Stimulated activated CD4-positive, alpha-beta T cell treated with anti-CD3 and anti-CD28 coated beads, Interleukin-2, amount 100 ng/mL, for 48 hours (primary cell): ENCODE measurements around the gene SLC17A9.
"Not testable (repeated sequence)": the region's sequence is repeated elsewhere in the genome, so short reads cannot be mapped to it uniquely, and the experiment has no call there.

ENCODE experiments used
- DNase-seq, 2 donors: peaks; one replicate each; pipeline ENCODE4 v3.0.0-alpha.2; 2020

SLC17A9 gene

DNA sequence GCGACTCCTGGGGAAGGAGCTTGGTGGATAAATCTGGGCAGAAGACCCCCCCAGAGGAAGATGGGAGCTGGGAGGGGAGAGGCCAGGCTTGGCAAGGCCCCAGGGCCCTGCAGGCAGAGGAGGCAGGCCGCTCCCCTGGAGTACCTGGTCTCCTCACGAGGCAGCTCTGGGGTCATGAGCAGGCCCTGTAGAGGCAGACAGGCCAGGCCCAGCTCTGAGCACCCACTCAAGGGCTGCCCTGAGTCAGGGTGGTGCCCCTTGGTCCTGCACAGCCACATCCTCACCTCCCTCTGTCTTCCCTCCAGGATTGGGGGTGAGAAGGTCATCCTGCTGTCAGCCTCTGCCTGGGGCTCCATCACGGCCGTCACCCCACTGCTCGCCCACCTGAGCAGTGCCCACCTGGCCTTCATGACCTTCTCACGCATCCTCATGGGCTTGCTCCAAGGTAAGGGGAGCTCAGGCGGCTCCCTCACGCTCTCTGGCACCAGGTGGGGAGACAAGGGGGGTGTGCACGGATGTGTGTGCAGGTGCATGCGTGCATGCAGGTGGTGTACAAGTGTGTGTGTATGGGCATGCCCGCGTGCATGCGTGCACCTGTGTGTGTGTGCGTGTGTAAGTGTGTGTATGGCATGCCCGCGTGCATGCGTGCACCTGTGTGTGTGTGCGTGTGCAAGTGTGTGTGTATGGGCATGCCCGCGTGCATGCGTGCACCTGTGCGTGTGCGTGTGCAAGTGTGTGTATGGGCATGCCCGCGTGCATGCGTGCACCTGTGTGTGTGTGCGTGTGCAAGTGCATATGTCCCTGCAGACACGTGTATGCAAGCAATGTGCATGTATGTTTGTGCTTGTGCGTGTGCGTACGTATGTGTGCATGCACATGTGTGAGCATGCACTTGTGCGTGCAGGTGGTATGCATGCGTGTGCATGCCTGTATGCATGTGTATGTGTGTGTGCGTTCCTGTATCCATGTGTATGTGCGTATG is 4.9 kb downstream of the SLC17A9 start:
- no peak for DNase-seq

DNA sequence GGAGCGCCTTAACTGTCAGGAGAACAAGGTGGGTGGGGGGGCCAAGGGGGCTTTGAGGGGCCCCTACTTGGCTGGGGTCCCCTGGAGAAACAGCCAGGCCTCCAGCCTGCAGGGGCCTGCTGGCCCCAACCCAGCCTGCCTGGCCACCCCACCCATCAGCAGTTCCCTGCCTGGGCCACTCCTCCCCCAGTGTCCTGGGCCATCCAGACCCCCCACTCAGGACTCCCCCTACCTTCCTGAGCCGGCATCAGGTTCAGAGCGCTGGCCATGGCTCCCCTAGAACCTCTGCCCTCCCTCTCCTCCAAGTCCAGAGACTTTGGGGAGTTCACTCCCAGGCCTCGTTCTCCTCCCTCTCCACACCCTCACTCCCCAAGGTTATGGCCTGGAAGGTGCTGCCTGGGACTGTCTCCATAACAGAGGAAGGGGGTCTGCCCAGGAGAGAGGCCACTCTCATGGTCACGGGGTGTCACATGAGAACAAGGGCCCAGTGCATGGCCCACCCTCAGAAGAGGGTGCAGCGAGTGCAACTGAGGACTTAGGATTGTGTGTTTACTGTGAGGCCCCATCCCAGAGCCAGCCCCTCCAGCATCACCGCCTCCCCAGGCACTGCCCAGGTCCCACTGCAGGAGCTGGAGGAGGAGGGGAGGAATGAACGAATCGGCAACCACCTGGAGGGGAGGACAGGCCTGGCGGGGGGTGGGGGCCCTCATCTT is 6.0 kb downstream of the SLC17A9 start:
- DNase-seq: no peak

DNA sequence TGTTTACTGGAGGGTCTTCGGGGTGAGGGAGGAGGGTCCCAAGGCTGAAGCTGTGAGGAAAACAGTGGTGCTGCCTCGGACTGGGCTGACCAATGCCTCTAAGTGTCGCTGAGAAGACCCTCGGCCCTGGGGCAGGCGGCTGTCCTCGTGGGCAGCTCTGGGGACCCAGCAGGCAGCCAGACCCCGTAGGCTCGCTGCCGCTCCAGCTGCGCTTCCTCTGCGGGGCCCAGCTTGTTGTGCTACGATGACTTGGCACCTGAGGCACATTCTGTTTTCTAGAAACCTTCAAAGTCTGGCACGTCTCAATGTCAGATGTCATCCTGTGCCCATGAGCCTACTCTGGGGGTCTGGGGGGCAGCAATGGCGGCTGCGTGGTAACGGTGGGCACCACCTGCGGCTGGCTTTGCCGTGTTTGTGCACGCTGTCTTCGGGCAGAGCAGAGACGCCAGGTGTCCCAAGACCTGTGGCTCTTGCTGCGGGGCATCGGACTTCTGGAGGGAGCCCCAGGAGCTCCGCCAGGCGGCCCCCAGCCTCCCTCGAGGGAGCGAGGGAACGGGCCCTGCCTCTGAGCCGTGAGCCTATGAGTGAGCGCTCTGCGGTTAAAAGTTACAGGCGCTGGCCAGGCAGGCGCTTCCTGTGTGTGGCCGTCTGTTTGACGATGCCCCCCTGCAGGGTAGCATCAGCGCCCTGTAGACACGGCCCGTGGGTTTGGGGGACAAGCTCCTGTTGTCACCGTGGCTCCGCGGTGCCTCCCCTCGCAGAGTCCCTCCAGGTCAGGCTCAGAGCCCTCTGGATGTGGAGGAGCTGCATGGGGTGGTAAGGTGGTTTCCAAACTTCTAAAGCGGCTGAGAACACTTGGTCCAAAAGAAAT is 6.8 kb downstream of the SLC17A9 start:
- DNase-seq: no peak

DNA sequence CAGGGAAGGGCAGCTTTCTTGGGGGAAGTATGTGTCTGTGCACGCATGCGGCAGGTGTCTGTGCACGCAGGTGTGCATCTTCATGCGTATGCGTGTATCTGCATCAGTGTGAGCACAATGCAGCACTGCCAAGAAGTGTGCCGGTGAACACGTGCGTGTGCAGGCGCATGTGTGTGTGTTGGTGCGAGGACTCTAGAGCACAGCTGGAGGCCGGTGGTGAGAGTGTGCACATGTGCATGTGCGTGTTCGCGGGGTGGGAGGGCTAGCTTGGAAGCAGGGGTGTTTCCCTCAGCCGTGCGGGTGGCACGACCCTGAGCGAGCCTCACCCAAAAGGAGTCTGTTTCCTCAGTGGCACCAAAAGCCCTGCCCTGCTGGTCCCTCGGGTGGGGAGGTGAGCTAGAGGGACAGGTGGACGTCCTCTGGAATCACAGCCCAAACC is 7.5 kb downstream of the SLC17A9 start:
- DNase-seq: no peak

DNA sequence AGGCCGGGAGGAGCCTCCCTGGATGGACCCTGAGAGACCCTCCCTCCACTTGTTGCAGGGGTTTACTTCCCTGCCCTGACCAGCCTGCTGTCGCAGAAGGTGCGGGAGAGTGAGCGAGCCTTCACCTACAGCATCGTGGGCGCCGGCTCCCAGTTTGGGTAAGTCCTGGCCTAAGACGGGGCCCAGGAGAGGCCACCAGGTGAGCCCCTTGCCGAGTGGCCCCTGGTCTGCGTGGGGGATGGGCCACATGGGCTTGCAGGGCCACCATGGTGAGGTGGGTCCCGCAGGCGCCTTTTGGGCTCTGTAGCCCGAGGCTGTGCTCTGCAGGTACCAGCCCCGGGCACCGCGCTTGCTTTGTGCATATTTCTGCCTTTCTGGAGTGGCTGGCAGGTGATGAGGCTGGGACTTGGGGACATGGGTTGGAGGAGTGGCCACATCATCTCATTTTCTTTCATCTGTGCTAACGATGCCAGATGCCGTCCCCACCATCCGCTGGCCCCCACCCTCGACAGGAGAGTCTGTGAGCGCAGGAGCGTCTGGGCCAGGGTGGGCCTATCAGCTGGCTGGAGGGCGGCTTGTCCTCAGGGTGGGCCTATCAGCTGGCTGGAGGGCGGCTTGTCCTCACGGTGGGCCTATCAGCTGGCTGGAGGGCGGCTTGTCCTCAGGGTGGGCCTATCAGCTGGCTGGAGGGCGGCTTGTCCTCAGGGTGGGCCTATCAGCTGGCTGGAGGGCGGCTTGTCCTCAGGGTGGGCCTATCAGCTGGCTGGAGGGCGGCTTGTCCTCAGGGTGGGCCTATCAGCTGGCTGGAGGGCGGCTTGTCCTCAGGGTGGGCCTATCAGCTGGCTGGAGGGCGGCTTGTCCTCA is 8.2 kb downstream of the SLC17A9 start:
- DNase-seq: not testable (repeated sequence)

DNA sequence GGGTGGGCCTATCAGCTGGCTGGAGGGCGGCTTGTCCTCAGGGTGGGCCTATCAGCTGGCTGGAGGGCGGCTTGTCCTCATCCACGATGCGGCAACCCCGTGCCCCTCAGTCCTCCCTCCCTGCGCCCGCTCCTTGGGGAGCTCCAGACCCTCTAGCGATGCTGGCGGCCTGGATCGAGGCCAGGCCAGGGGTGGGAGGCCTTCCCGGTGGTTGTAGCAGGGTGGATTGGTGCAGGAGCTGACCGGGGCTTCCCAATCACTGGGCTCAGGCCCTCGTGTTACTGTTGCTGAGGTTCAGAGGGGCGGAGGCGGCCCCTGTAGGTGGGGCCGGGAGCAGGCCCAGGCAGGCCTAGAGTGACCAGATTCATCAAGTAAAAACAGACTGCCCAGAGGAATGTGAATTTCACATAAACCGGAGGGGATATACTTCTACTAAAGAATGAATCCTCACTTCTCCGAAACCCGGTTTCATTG is 8.8 kb downstream of the SLC17A9 start:
- DNase-seq: no peak

DNA sequence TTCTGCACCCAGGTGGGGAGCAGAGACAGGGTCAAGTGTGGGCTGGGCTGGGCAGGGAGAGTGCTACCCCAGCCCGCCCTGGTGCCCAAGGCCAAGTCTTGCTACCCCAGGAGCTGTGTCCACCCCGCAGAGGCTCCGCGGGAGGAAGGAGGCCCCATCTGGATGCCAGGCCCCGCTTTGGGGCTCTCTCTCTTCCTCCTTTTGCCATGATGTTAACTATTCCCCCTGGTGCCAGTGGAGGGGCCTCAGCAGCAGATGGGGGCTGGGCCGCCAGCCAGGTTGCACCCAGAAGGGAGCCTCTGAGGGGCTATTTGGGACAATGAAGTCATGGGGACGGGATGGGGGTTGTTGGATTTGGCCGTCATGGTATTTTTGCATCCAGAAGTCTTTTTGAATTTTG is 9.3 kb downstream of the SLC17A9 start:
- no peak for DNase-seq

DNA sequence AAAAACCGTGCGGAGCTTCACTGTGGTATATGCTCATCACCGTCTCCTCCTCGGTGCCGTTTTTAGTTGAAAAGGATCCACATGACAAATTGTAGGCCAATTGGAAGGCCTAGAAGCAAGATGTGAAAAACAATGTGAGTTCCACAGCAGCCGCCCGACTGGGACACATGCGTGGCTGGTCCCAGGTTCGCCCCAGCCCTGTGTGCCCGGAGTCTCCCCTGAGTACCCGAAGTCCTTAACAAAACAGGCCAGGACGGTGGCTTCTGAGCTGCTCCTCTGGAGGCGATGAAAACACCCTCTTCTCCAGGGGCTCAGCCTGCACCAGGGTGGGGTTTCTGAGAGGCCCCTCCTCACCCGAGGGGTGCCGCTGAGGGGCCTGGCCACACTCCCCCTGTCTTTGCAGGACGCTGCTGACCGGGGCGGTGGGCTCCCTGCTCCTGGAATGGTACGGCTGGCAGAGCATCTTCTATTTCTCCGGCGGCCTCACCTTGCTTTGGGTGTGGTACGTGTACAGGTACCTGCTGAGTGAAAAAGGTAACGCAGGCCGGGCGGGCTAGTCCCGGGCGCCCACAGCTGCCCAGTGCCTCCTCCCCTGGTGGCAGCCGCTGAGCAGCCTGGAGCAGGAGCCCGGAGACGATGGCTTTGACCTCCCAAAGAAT is 9.8 kb downstream of the SLC17A9 start:
- DNase-seq: no peak

DNA sequence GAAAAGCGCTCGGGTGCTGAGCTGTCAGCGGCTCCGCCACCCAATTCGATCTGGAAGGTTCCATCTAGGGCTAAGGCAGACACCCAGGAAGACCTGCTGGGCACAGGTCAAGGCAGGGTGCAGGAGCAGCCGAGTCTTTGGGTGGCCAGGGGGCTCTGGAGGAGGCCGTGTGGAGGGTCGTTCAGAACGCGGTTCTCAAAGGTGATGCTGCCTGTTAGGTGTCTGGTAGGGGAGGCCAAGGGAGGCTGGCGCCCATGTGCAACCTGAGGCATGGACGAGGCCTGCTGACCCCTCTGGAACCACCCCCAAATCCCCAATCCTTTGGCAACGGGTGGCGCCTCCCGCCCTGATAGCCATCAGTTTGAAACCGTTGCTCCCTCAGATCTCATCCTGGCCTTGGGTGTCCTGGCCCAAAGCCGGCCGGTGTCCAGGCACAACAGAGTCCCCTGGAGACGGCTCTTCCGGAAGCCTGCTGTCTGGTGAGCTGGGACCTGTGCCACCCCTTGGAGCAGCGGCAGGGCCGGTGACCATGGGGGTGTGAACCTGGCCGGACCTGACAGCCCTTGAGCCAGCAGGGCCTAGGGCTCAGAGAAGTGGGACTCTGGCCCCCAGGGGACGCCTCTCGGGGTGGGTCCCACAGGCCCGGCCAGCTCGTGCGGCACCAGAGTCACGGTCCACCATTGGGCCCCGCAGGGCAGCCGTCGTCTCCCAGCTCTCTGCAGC is 10.5 kb downstream of the SLC17A9 start:
- DNase-seq: no peak

DNA sequence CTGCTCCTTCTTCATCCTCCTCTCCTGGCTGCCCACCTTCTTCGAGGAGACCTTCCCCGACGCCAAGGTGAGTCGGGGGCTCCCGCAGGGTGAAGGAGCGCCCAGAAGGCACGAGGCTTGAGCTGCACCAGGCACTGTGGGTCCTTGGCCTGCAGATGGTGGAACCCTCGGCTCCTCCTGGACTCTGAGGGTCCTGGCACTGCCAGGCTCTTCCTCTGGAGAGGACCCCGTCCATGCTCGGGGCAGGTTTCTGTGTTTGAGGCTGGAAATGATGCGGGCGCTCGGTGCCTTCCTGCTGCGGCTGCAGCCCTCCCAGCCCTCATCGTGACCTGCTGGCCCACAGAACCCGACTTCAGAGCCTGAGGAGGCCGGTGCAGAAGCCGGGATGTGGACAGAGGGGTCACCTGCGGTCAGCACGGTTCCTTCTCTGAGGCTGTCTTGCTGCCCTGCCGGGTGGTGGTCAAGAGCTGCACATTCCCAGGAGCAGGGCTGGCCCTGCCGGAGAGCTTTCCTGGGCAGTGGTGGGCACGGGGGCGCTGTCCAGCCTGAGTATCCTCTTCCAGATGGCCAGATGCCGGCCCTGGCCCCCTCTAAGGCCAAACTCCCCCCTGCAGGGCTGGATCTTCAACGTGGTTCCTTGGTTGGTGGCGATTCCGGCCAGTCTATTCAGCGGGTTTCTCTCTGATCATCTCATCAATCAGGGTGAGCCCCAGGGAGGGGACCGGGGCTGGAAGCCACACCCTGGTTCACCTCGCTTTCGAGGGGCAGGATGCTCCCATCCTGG is 11.3 kb downstream of the SLC17A9 start:
- no peak for DNase-seq

DNA sequence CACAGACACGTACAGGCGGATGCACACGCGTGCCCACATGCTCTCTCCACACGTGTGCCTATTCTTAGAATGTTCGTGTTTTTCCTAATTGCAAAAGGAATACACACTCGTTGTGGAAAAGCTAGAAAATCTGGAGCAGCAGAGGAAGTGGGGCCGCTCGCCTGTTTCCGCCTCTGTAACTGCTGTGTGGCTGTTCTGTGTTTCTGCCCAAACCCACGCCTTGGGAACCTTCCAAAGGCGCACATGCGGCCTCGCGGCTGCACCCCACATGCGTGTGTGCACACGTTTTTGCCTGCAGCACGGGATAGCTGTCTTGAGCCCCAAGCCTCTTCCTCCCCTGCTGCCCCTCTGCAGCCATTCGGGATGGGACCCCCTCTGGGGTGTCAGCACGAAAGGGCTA is 12.2 kb downstream of the SLC17A9 start:
- no peak for DNase-seq

DNA sequence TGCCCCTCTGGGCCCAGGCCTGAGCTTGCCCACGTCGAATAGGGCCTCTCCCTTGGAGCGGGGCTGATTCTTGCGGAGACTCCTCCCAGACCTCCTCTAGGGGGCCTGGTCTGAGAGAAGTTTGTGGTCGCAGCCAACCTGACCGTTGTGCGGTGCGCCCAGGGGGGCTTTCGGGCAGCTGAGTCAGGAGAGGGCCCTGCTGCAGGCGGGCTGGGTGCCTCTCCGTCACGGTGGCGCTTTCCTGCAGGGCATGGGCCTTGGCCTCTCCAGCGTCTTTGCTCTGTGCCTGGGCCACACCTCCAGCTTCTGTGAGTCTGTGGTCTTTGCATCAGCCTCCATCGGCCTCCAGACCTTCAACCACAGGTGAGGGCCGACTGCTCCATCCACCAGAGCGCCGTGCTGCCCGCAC is 12.9 kb downstream of the SLC17A9 start:
- DNase-seq: no peak

DNA sequence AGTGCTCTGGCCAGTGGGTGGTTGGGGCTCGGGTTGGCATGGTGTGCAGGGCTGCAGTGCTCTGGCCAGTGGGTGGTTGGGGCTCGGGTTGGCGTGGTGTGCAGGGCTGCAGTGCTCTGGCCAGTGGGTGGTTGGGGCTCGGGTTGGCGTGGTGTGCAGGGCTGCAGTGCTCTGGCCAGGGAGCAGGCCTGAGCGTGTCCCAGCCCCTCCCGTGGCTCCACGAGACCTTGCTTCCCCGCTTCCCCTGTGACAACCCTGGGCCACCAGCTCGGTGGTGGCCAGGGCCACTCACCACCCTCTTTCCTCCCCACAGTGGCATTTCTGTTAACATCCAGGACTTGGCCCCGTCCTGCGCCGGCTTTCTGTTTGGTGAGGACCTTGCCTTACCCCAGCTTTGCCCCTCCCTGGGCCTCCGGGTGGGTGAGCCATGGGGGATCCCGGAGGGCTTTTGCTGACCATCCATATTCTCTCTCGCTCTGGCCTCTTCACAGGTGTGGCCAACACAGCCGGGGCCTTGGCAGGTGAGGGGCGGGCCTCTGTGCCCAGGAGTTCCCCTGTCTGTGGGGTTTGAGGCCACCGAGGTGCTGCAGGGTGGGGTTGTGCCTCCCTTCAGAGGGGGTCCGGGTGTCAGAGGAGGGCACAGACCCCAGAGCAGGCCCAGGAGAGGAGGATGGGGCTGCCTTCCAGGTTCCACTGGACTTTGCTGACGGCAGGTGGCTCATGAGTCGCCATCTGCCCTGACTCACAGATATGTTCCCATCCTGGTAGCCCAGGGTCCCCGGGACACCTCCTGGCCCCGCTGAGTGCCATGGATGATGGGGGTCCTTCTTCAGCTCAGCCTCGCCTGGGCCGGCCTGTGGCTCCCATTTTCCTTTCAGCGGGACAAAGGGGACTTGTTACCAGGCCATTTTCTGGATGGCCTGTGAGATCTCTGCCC is 14.0 kb downstream of the SLC17A9 start:
- no peak for DNase-seq

DNA sequence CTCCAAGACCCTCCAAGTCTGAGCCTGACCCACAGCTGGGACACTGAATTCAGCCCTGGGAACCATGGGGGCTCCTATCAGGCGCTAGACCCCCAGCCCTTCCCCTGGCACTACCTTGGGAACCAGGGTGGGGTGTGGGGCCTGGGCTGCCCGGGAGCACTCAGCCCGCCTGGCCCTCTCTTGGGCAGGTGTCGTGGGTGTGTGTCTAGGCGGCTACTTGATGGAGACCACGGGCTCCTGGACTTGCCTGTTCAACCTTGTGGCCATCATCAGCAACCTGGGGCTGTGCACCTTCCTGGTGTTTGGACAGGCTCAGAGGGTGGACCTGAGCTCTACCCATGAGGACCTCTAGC is 14.6 kb downstream of the SLC17A9 start:
- no peak for DNase-seq

DNA sequence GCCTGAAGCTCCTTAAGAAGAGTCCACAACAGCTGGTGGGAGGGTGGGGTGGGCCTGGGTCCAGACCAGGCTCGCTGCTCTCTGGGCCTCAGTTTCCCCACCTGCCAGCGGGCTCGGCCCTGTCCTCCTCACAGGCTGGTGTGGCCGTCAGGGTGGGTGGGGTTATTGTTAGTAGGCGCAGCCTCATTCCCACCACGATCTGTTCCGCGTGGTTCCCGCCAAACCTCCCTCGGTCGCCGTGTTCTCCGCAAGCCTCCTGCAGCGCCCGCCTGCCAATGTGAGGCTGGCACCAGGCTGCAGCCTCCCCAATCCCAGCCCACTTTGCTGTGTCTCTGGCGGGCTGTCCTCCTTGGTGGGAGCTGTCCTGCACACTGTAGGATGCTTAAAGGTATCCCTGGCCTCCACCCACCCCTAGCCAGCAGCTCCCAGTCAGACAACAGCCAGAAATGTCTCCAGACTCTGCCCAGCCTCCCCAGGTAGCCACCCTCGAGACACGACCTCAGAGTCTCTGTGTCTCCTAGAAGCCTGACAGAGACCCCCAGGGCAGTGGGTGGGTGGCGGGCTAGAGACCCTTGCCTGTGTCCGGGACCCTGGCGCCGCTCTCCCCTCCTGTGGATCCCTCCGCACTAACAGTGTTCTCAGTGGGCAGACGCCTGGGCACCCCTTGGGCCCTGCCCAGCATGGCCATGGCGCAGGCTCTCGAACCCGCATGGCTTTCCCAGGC is 15.3 kb downstream of the SLC17A9 start:
- DNase-seq: no peak

DNA sequence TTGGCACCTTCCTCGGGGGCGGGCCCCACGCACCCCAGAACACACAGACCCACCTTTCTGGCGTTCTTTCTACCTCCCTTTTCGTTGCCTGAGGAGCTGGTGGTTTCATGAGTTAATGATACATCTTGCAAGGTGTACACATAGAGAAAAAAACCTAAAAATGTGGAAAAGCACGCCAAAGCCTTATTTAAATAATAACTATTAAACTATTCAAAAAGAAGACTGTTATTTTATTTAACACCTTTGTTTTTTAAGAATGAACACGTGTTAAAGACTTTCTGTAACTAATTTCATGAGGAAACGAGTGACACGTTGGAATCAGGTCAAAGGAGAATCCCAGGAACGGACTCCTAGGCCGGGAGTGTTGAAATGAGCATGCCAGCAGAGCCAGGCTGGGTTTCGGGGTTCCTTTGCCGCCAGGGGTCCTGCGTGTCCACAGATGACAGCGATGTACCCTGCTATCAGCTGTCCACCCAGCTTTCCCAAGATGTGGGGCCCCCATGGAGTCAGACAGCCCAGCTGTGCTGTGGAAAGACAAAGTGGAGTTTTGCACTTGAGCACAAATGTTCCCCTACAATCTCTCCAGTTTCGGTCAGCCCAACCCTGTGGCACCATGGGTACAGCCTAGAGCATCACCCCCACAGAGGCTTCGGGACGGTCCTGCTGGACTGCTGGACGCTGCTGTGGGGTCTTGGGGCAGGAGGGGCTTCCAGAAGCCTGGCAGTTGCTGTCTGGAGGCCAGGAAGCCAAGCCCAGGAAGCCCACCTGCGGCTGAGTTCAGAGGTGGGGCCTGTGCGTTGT is 16.1 kb downstream of the SLC17A9 start:
- DNase-seq: no peak

DNA sequence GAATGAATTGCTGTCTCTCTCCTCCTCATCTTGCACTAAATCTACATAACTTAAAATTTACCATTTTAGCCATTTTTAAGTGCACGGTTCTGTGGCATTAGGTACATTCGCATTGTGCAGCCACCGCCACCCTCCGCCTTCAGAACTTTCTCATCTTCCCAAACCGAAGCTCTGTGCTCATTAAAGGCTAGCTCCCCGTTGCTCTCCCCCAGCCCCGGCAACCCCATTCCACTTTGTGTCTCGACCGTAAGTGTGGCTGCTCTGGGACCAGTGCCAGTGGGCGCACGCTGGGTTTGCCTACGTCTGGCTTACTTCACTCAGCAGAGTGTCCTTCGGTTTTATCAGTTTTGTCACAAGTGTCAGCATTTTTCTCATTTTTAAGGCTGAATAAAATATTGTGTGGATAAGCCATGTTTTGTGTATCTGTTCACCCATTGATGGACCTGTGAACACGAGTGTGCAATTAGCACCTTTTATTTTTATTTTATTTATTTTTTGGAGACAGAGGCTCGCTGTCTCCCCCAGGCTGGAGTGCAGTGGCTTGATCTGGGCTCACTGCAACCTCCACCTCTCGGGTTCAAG is 16.8 kb downstream of the SLC17A9 start:
- no peak for DNase-seq
